SK-N-SH (cell line): ENCODE data around the gene RUNDC1. TPM values are rescaled to one million over a fixed set of nuclear protein-coding genes. Genes with fewer than 3 reads are reported as not detected.
"Not testable (repeated sequence)": the region's sequence is repeated elsewhere in the genome, so short reads cannot be mapped to it uniquely, and the experiment has no call there.

ENCODE experiments used
- CTCF ChIA-PET: fragments of 300-600, 350-600 bp; formaldehyde crosslinking; extraction: SDS; loops from one replicate; lab custom pipeline; 2021; lab: Yijun Ruan, JAX
- POLR2A ChIA-PET: fragments of 350-600 bp; sonication (Branson Sonifier 250); formaldehyde crosslinking; extraction: SDS; loops from one replicate; lab custom pipeline; 2020; ENCODE audit warnings: antibody characterized with exemption, inconsistent platforms; lab: Yijun Ruan, JAX
- DNase-seq: peaks from one replicate; pipeline ENCODE4 v3.0.0; 2012
- H2AFZ ChIP-seq: fragments of 200-600 bp; sonication (generic); 2 replicates; pipeline ENCODE4 v1.8.1; 2016; ENCODE audit warnings: antibody characterized with exemption, mild to moderate bottlenecking, low read depth
- H3F3A ChIP-seq: fragments of 200-600 bp; sonication (generic); replicated peaks from 2 replicates; pipeline ENCODE3; 2016; ENCODE audit warnings: antibody characterized with exemption, mild to moderate bottlenecking; ENCODE audit not compliant: insufficient read depth
- H3K27ac ChIP-seq, 2 experiments: fragments of 200-500 bp in 1 of 2; fragments of 200-600 bp in 1 of 2; sonication (Bioruptor generic) in 1 of 2; sonication (generic), shearing (Covaris generic) in 1 of 2; 2 replicates each; pipeline versions ENCODE4 v1.5.1 to v1.6.1; 2014 to 2016; ENCODE audit warnings: low read depth in 2 of 2, inconsistent platforms in 1 of 2, low read length in 1 of 2, mild to moderate bottlenecking in 1 of 2, mixed read lengths in 1 of 2
- H3K27me3 ChIP-seq: fragments of 200-600 bp; sonication (generic), shearing (Covaris generic); 2 replicates; pipeline ENCODE4 v1.6.1; 2016; ENCODE audit warnings: mixed run types; ENCODE audit not compliant: insufficient read depth
- H3K36me3 ChIP-seq, 2 experiments: fragments of 200-500 bp in 1 of 2; fragments of 200-600 bp in 1 of 2; sonication (Bioruptor generic) in 1 of 2; sonication (generic) in 1 of 2; replicated peaks in 1 of 2; 2 replicates each; pipeline versions ENCODE3 to v1.5.1; 2014 to 2016; ENCODE audit warnings: low read length in 1 of 2, mild to moderate bottlenecking in 1 of 2; ENCODE audit not compliant: insufficient read depth in 2 of 2, control insufficient read depth in 1 of 2
- H3K4me1 ChIP-seq, 2 experiments: fragments of 200-500 bp in 1 of 2; fragments of 200-600 bp in 1 of 2; sonication (Bioruptor generic) in 1 of 2; sonication (generic), shearing (Covaris generic) in 1 of 2; 2 replicates each; pipeline versions ENCODE4 v1.5.1 to v1.6.1; 2014 to 2016; ENCODE audit warnings: low read depth in 1 of 2, low read length in 1 of 2, mixed run types in 1 of 2; ENCODE audit not compliant: insufficient read depth in 2 of 2, control insufficient read depth in 1 of 2
- H3K4me2 ChIP-seq: fragments of 200-600 bp; sonication (generic), shearing (Covaris generic); 2 replicates; pipeline ENCODE4 v1.6.1; 2017; ENCODE audit warnings: mixed run types
- H3K4me3 ChIP-seq, 2 experiments: fragments of 200-500 bp in 1 of 2; fragments of 200-600 bp in 1 of 2; sonication (Bioruptor generic) in 1 of 2; sonication (generic), shearing (Covaris generic) in 1 of 2; 2 replicates each; pipeline versions ENCODE4 v1.5.1 to v1.8.1; 2014 to 2016; ENCODE audit warnings: low read depth in 2 of 2, inconsistent platforms in 1 of 2, low read length in 1 of 2, mild to moderate bottlenecking in 1 of 2, mixed read lengths in 1 of 2, moderate library complexity in 1 of 2
- H3K79me2 ChIP-seq: fragments of 200-600 bp; sonication (generic); 2 replicates; pipeline ENCODE4 v1.8.1; 2017; ENCODE audit warnings: mild to moderate bottlenecking; ENCODE audit not compliant: insufficient read depth
- H3K9ac ChIP-seq: fragments of 200-600 bp; sonication (generic); 2 replicates; pipeline ENCODE4 v1.6.1; 2017; ENCODE audit warnings: mixed run types
- H3K9me2 ChIP-seq: fragments of 200-600 bp; sonication (generic); 2 replicates; pipeline ENCODE4 v1.6.1; 2017; ENCODE audit warnings: mixed run types
- H3K9me3 ChIP-seq: fragments of 200-600 bp; sonication (generic); 2 replicates; pipeline ENCODE4 v1.6.1; 2017; ENCODE audit warnings: mixed run types, mild to moderate bottlenecking, moderate library complexity
- H4K20me1 ChIP-seq: fragments of 200-600 bp; sonication (generic); 2 replicates; pipeline ENCODE4 v1.6.1; 2017; ENCODE audit warnings: mild to moderate bottlenecking, mixed run types; ENCODE audit not compliant: insufficient read depth
- EZH2phosphoT487 ChIP-seq: fragments of 200-600 bp; sonication (generic); IDR thresholded peaks from 2 replicates; pipeline ENCODE4 v1.6.1; 2017; ENCODE audit warnings: low read depth, mixed run types, mild to moderate bottlenecking, antibody characterized with exemption, moderate library complexity, borderline replicate concordance
- MEF2A ChIP-seq: IDR thresholded peaks from 2 replicates; pipeline ENCODE4 v1.4.0; 2012; ENCODE audit warnings: low read depth, borderline replicate concordance
- MXI1 ChIP-seq: IDR thresholded peaks from 2 replicates; pipeline ENCODE4 v1.6.1; 2012; ENCODE audit warnings: mild to moderate bottlenecking, low read depth, low read length, improper control_type of control experiment
- RAD21 ChIP-seq: IDR thresholded peaks from 2 replicates; pipeline ENCODE4 v1.6.1; 2012; ENCODE audit warnings: mild to moderate bottlenecking, low read length
- RFX5 ChIP-seq: IDR thresholded peaks from 2 replicates; pipeline ENCODE4 v1.6.1; 2012; ENCODE audit warnings: mild to moderate bottlenecking, improper control_type of control experiment, low read length
- RXRA ChIP-seq: IDR thresholded peaks from 2 replicates; pipeline ENCODE4 v1.4.0; 2012; ENCODE audit warnings: low read depth, mild to moderate bottlenecking, borderline replicate concordance
- TCF12 ChIP-seq: IDR thresholded peaks from 2 replicates; pipeline ENCODE4 v1.4.0; 2012
- WGBS: methylation state at CpG from one replicate; pipeline ENCODE4 v1.1.6; 2017; ENCODE audit warnings: low lambda C conversion rate; 5-methylcytosine and 5-hydroxymethylcytosine counted together
- polyA plus RNA-seq, 3 experiments: library from polyadenylated mRNA; depleted of rRNA; stranded (reverse); fragments of >200 nt; gene quantifications; 2 replicates each; pipeline ENCODE4 v1.2.3, GENCODE V29; 2012
- TF ChIP-seq, protein P1 (sequence below): fragments of 150-350 bp; IDR thresholded peaks from 2 replicates; pipeline ENCODE4 v1.6.1; 2017; ENCODE audit warnings: antibody characterized with exemption, low read length, low read depth, borderline replicate concordance
- TF ChIP-seq, protein P2 (sequence below): fragments of 200-600 bp; sonication (generic); IDR thresholded peaks from 2 replicates; pipeline ENCODE4 v1.6.1; 2017; ENCODE audit warnings: antibody characterized with exemption, mild to moderate bottlenecking, moderate library complexity
- TF ChIP-seq, protein P3 (sequence below): IDR thresholded peaks from 2 replicates; pipeline ENCODE4 v1.6.1; 2012; ENCODE audit warnings: mild to moderate bottlenecking, low read depth, low read length, moderate library complexity

The RUNDC1 gene
- polyA plus RNA-seq, 1 of the 3 experiments (the other 2 are of a cell fraction), result 9.0 TPM

DNA sequence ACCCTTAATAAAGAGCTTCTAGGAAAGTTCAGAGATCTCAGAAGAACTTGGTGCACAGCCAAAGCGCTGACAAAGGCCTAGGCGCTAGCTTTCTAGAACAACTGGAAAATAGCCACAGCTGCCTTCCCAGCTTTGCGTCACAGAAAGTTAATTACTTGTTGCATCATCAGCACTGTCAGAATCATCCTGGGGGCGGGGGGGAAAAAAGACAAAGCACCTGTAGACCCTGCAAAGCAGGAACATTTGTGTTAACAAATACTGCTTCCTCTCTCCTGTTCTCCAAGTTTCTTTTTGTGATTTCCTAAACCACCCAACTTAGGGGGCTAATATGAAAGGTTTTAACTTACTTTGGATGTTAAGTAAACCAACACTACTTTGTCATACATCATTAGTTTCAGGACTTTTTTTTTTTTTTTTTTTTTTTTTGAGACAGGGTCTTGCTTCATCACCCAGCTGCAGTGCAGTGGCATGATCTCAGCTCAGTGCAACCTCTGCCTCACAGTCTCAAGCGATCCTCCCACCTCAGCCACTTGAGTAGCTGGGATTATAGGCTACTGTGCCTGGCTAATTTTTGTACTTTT, 11.3 kb upstream of the RUNDC1 start (continued):
- no peak for TF ChIP-seq RXRA
- TF ChIP-seq TCF12, result no peak
- TF ChIP-seq, all 33 proteins: peak for 0

DNA sequence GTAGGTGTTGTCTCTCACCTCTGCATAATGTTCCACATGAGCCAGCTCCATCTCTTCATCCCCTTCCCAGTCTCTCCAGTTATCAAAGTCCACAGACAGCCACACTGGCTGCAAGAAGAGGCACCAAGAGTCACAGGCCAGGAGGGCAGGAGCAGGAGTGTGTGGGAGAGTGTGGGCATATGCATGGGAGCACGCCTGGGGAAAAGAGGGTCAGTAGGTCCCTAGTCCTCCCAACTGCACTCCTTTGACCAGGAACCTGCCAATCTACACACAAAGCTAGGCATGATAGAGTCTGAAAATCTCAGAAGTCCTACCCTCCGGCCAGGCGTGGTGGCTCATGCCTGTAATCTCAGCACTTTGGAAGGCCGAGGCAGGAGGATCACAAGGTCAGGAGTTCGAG, 8.8 kb upstream of the RUNDC1 start:
- no peak overlapping the region for H3K4me2 ChIP-seq
- H3K27me3 ChIP-seq, result no peaks in the 10 kb centered on the region
- H3K79me2 ChIP-seq, result no peaks in the 10 kb centered on the region
- H3K27ac ChIP-seq, result no peak overlapping the region
- H4K20me1 ChIP-seq, result no peaks in the 10 kb centered on the region
- no peak overlapping the region for H3K4me3 ChIP-seq
- CTCF ChIA-PET, result no interaction called here
- H2AFZ ChIP-seq, result no peak overlapping the region
- H3F3A ChIP-seq, result peaks cover 13% of the 10 kb centered on the region
- TF ChIP-seq MXI1 (no peak), RFX5 (no peak), EZH2phosphoT487 (no peak), RAD21 (no peak), RXRA (no peak), MEF2A (no peak)
- TF ChIP-seq, protein P1, sequence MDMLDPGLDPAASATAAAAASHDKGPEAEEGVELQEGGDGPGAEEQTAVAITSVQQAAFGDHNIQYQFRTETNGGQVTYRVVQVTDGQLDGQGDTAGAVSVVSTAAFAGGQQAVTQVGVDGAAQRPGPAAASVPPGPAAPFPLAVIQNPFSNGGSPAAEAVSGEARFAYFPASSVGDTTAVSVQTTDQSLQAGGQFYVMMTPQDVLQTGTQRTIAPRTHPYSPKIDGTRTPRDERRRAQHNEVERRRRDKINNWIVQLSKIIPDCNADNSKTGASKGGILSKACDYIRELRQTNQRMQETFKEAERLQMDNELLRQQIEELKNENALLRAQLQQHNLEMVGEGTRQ, result no peak
- TF ChIP-seq, protein P2, sequence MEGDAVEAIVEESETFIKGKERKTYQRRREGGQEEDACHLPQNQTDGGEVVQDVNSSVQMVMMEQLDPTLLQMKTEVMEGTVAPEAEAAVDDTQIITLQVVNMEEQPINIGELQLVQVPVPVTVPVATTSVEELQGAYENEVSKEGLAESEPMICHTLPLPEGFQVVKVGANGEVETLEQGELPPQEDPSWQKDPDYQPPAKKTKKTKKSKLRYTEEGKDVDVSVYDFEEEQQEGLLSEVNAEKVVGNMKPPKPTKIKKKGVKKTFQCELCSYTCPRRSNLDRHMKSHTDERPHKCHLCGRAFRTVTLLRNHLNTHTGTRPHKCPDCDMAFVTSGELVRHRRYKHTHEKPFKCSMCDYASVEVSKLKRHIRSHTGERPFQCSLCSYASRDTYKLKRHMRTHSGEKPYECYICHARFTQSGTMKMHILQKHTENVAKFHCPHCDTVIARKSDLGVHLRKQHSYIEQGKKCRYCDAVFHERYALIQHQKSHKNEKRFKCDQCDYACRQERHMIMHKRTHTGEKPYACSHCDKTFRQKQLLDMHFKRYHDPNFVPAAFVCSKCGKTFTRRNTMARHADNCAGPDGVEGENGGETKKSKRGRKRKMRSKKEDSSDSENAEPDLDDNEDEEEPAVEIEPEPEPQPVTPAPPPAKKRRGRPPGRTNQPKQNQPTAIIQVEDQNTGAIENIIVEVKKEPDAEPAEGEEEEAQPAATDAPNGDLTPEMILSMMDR, result no peak
- TF ChIP-seq, protein P3, sequence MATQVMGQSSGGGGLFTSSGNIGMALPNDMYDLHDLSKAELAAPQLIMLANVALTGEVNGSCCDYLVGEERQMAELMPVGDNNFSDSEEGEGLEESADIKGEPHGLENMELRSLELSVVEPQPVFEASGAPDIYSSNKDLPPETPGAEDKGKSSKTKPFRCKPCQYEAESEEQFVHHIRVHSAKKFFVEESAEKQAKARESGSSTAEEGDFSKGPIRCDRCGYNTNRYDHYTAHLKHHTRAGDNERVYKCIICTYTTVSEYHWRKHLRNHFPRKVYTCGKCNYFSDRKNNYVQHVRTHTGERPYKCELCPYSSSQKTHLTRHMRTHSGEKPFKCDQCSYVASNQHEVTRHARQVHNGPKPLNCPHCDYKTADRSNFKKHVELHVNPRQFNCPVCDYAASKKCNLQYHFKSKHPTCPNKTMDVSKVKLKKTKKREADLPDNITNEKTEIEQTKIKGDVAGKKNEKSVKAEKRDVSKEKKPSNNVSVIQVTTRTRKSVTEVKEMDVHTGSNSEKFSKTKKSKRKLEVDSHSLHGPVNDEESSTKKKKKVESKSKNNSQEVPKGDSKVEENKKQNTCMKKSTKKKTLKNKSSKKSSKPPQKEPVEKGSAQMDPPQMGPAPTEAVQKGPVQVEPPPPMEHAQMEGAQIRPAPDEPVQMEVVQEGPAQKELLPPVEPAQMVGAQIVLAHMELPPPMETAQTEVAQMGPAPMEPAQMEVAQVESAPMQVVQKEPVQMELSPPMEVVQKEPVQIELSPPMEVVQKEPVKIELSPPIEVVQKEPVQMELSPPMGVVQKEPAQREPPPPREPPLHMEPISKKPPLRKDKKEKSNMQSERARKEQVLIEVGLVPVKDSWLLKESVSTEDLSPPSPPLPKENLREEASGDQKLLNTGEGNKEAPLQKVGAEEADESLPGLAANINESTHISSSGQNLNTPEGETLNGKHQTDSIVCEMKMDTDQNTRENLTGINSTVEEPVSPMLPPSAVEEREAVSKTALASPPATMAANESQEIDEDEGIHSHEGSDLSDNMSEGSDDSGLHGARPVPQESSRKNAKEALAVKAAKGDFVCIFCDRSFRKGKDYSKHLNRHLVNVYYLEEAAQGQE, result no peak
- no peaks in the 10 kb centered on the region for H3K36me3 ChIP-seq
- WGBS, result 75% methylated on average over 5 of the region's 5 CpGs
- POLR2A ChIA-PET, result no interaction called here
- no peaks in the 10 kb centered on the region for H3K9me2 ChIP-seq
- no peaks in the 10 kb centered on the region for H3K9me3 ChIP-seq
- H3K9ac ChIP-seq, result no peak overlapping the region
- H3K4me1 ChIP-seq, result no peaks in the 10 kb centered on the region
- no peak for DNase-seq

DNA sequence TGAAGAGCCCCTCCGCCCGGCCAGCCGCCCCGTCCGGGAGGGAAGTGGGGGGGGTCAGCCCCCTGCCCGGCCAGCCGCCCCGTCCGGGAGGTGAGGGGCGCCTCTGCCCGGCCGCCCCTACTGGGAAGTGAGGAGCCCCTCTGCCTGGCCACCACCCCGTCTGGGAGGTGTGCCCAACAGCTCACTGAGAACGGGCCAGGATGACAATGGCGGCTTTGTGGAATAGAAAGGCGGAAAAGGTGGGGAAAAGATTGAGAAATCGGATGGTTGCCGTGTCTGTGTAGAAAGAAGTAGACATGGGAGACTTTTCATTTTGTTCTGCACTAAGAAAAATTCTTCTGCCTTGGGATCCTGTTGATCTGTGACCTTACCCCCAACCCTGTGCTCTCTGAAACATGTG, 7.0 kb upstream of the RUNDC1 start:
- 65% methylated on average over 6 of the region's 18 CpGs for WGBS

More for the DNA sequence above, 7.0 kb upstream of the RUNDC1 start:
- H3K9ac ChIP-seq, H3K9me3 ChIP-seq, H4K20me1 ChIP-seq, DNase-seq, H3K27ac ChIP-seq, H3K9me2 ChIP-seq, H3K4me1 ChIP-seq, H3K4me3 ChIP-seq, H3F3A ChIP-seq, CTCF ChIA-PET, H3K4me2 ChIP-seq, H3K79me2 ChIP-seq, H2AFZ ChIP-seq, H3K27me3 ChIP-seq, H3K36me3 ChIP-seq: not testable (repeated sequence)
- POLR2A ChIA-PET, result interaction anchor here (0.6 kb wide), 1 partner anchor 200 kb away, joined by 3 read pairs; the partner anchor contains the start of gene VPS25
